Mesenteric fat pad (tissue), 1 donor: ENCODE data around the gene TGFBR3L. TPM values are rescaled to one million over a fixed set of nuclear protein-coding genes. Genes with fewer than 3 reads are reported as not detected.

Experiments used
- DNase-seq: peaks from one replicate; pipeline ENCODE4 v3.0.0-alpha.2; 2020; ENCODE audit warnings: low spot score
- total RNA-seq: library from RNA; stranded (reverse); fragmentation: NEBNext Ultra II Directional; extraction: Animal tissue kit (Norgen Biotek cat#: 25700); gene quantifications from one replicate; pipeline ENCODE4 v1.2.1, GENCODE V29; 2021
- donor health status: DM: yes; HTN: yes; CAD: no.

TGFBR3L gene
- total RNA-seq, 1 donor from 2014 or later, result not detected

DNA sequence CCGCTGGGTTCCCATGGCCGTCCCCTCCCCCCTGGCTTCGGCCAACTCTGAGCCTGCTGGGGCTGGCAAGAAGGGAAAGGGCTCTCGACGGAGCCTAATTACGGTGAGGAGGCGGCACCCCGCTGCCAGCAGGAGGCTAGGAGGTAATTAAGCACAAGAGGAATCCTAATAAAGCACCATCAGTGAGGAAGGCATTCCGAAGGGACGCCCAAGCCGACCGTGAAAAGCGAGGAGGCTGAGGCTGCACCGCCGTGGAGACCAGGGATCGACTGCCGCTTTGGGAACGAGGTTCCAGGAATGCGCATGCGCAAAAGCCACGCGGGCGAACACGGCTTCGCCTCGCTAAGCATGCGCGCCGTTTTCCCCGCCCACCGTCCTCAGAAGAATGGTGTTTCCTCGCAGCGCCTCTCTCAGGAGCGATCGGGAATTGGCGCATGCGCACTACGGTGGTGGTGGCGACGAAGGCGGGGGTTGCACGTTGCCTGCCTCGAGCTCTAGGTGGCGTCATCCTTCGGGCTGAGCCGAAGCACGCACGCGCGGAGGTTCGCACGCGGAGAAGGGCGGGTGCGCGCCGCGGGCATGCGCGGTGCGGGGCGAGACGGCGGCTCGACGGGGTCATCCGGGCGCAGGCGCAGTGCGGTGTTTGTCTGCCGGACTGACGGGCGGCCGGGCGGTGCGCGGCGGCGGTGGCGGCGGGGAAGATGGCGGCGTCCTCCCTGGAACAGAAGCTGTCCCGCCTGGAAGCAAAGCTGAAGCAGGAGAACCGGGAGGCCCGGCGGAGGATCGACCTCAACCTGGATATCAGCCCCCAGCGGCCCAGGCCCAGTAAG is 11.2 kb upstream of the TGFBR3L start, which contains the start of gene MAP2K7:
Gene MAP2K7, plus strand, starts transcription at position 634 of the 830 bp plus-strand sequence. Its CDS starts 68 bp downstream, at position 702.
- peak; percentile 100 for DNase-seq

DNA sequence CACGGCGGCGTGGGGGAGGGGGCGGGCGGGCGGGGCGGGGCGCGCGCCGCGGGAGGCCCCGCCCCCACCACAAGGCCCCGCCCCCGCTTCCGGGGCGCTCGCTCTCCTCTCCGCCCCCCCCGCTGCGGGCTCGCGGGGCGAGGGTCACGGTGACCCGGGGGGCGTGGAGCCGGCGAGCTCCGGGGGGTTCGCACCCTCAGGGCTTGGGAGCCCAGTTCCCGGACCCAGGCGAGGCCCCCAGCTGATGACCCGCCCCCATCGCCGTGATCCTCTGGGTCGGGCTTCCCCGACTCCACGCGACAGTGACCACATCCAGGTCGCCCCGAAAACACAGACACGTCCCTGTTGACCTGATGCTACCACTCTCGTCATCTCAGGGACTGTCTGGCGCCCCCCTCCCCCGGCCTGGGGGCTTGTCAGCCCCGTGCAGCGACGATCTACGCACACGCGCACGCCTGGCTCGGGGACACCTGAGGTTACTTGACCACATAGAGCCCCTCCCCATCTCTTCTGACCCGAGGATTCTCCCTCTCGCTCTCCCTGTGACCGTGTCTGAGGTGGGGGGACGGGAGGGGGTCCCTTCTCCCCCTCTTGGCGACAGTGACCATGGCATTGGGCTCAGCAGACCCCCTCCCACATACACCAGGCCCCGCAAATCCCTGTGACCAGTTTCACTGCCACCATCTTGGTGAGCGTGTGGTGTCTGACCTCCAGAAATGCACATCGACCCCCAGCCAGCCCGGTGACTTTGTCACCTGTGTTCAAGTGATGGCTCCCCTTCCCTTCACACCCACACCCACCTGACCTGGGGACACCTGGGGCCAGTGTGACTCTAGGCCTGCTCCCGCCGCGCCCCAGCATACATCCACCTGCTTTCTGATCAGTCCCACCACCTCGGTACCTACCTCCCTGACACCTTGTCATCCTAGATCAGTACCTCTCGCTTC is 10.3 kb upstream of the TGFBR3L start:
- no peak for DNase-seq

DNA sequence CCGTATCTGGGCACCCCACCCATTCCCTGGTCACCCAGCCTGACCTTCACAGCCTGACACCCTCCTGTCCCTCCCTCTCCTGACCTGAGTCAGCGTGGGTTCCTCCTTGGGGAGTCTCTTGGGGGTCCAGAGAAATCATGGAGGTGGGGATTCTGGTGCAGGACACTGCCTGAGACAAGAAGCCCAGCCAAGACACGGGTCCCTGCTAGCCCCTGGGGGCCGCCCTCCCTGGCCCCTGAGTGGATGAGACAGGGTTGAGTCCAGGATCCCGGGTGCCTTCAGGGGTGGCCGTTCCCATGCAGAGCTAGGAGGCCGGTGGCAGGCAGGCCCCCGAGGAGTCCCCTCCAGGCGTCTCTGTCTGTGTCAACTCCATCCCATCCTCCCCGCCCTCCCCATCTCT is 9.4 kb upstream of the TGFBR3L start:
- DNase-seq, result no peak

DNA sequence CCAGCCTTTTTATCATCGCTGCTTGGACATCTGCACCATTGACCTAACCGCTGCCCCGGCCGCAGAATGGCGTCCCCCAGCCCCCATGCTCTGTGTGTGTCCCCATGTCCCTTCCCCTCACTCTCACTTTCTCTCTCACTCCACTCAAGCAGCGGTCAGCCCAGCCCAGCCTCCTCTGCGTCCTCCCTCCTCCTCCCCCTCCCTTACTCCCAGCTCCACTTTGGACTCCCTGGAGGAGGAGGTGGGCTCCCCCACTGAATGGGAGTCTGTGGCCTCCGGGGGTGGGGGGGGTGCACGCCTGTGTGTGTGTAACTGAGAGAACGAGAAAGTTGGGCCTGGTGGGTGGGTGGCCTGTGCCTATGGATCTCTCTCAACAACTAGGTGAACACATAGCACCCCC is 8.8 kb upstream of the TGFBR3L start:
- no peak for DNase-seq

DNA sequence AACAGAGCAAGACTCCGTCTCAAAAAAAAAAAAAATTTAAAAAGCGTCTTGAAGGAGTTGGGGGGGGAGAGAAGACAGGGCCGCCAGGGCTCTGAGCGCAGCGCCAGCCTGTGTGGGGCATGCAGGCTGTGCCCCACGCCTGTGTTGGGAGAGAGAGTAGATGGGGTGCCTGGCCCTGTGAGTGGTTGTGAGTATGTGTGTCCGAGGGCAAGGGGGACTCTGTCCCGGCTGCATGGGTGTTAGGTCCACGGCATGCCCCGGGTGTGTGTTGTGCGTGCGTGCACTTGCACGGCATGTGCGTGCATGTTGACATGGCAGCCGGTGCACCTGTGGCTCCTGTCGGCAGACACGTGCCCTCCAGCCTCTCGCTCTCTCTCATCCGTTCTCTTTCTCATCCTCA is 7.5 kb upstream of the TGFBR3L start:
- no peak for DNase-seq

DNA sequence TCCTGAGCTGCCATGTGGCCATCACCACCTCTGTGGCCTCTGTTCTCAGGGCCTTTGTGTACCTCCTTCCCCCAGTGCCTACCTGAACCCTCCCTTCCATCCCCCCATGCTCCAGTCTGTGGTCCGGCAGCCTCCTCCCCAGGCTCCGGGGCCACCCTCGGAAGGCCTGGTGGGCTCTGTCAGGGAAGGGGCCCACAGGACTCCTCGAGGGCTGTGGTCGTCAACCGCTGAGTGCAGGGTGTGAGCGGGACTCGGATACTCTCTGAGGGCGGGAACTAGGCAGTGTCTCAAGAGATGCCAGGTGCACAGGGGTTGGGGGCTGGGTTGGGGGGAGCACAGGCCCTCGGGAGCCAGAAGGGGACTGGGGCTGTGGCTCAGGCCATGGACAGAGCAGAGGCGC is 7.1 kb upstream of the TGFBR3L start:
- DNase-seq, result no peak

DNA sequence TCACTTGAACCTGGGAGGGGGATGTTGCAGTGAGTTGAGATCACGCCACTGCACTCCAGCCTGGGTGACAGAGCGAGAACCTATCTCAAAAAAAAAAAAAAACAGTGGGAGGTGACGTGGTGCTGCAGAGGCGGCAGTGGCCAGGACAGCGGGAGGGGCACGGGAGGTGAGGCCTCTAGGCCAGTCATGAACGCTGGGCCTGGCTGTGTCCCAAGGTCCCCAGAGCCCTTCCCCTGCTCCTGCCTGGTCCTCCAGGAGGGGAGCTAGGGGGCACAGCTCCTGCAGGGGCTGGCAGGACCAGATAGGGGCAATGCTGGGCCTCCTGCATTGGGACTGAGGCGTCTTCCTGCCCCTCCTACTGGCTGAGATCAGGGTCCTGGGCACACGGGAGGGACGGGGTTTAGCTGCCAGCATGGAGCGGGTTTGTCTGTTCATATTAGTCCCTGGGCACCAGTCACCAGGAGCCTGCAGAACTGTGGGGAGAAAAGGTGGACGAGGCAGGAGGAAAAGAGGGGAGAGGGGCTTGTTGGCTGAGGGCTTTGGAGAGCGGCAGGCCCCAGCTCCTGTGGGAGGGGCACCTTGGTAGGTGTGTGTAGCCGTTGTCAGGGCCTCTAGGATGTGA is 6.4 kb upstream of the TGFBR3L start:
- DNase-seq, result no peak

DNA sequence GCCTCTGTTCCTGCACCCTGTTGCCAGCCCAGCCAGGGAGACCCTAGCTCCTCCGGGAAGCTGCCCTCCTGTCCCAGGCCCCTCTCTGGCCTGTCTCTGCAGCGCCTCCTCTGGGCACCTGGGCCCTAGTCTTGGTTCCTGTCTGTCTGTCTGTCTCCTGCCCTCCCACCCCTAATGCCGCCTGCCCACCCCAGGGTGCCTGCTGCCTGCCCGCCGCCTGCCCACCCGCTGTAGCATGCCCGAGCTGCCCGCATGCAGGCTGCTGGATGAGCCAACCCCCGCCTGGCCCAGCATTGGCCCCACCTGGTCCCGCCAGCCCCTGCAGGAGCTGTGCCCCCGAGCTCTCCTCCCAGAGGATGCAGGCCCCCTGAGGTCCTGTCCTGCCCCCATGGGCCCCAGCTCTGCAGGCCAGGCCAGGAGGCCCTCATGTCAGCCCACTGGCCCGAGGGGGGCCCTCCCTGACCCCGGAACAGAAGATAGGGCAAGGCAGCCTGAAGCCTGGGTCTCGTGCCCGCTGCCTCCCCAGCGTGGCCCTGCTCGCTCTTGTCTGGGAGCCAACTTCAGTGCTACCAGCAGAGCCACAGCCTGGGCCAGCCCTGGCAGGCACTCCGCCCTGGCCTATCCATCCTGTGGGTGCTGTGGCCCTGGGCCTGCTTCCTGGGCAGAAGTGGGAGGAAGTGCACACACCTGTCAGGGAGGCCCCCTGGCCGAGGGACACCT is 5.7 kb upstream of the TGFBR3L start:
- DNase-seq, result no peak

DNA sequence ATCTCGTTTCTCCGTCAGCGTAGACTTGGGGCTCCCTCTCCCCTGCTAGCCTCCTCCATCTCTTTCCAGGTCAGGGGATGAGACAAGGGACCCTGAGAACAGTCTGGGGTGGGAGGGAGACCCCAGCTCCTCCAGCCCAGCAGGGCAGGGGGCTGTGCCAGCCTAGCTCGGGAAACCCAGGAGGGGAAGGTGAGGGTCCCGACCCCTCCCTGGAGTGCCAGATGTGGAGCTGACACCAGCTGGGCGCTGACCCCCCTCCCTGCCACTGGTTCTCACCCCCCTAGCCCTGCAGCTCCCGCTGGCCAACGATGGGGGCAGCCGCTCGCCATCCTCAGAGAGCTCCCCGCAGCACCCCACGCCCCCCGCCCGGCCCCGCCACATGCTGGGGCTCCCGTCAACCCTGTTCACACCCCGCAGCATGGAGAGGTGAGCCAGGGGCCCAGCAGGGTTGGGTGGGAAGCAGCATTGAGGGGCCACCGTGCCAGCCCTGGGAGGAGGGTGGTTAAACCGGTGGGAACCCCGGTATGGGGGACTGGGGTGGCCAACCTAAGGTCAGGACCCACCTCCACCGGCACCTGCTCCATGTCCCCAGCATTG is 5.1 kb upstream of the TGFBR3L start:
- DNase-seq, result no peak

DNA sequence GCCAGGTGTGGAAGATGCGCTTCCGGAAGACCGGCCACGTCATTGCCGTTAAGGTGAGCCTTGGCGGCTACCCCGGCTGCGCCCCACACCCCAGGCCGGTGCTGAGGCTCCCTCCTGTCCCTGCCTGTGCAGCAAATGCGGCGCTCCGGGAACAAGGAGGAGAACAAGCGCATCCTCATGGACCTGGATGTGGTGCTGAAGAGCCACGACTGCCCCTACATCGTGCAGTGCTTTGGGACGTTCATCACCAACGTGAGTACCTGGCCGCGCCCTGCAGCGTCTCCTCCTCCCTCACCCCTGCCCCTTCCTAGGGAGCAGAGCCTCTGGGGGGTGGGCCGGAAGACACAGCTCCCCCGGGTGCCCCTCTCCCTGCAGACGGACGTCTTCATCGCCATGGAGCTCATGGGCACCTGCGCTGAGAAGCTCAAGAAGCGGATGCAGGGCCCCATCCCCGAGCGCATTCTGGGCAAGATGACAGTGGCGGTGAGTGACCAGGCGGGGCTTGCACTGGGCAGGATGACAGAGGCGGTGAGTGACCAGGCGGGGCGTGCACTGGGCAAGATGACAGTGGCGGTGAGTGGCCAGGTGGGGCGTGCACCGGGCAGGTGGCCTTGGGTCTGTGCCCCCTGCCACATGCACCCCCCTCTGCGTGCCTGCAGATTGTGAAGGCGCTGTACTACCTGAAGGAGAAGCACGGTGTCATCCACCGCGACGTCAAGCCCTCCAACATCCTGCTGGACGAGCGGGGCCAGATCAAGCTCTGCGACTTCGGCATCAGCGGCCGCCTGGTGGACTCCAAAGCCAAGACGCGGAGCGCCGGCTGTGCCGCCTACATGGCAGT is 4.1 kb upstream of the TGFBR3L start:
- DNase-seq, result no peak

DNA sequence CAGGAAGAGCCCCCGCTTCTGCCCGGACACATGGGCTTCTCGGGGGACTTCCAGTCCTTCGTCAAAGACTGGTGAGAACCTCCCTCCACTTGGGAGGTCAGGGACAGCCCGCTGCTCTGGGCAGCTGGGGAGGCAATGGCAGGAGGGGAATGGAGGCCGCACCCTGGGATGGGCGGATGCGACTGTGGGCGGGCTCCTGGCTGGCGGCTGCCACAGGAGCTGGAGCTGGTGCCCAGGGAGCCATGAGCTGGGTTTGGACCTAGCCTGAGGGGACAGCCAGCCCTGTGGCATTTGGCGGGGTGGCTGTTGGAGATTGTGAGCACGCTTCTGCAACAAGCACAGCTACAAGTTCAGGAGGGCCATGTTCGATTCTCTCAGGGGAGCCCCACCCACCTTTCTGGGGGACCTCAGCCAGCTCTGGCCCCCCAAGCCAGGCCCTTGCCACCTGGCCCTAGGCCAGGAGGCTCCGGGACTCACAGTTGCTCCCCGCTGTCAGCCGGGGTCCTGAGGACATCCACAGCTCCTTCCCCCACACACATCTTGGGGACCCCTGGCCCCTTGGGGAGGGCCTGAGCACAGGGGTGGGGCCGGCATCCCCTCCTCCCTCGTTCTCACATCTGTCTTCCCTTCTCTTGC is 3.0 kb upstream of the TGFBR3L start:
- DNase-seq, result no peak

DNA sequence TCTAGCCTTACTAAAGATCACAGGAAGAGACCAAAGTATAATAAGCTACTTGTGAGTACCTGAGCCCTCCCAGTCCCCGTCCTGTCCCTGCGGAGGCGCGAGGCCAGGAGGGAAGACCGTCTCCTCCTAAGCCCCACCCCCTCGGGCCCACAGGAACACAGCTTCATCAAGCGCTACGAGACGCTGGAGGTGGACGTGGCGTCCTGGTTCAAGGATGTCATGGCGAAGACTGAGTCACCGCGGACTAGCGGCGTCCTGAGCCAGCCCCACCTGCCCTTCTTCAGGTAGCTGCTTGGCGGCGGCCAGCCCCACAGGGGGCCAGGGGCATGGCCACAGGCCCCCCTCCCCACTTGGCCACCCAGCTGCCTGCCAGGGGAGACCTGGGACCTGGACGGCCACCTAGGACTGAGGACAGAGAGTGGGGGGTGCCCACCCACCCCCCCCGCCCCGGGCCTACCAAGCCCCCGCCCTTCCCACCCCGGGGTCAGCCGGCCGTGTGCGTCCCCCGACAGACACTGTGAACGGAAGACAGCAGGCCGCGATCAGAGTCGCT is 2.4 kb upstream of the TGFBR3L start:
- no peak for DNase-seq

DNA sequence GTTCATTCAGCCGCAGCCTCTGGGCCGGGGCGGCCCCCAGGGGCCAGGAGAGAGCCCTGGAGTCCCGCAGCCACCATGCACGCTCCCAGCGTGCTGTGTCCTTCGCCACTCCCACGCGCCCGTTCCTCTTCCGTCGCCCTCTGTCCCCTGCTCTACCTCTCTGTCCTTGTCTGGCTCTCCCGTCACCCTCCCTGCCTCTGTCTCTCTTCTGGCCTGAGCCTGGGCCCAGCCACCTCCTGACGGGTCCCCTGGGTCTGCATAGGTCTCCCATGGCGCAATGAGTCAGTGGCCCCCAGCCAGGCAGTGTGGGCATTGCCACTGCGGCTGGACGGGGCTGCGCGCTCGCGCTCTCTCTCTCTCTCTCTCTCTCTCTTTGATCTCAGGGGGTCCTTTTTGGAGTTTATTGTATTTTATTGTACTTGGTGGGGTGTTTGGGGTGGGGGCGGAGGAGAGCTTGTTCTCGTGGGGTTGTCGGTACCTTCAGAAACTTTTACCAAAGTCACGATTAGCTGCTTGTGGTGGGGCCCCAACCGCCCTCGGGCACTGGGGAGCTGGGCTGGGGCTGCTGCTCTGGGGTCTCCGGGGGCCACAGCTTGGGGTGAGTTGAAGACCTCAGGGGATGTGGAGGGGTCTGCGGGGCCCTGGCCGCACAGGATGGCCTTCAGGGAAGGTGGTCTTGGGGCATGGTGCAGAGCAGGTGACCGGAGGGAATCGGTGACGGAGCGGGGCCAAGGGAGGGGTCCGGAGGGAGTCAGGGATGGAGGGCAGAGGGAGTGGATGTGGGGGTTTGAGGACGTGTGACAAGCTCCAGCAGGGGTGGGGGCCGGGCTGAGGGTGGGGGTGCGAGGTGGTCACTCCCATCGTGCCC is 1.7 kb upstream of the TGFBR3L start:
- DNase-seq, result no peak

DNA sequence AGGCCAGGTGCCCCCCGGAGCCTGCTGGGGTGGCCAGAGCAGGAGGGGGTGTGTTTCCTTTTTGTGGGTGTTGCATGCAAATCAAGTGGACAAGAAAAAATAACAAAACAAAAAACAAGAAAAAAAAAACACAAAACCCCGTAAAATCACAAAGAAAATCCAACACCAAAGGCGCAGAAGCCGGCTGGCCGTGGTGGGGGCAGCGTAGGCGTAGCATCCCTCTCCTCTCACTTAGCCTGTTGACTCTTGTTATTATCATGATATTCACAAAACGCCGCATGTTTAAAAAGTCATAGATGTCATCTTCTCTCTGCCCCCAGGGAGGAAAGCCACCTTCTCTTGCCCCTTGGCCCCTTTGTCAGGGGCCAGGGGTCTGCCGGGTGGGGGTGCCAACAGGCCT is 978 bp upstream of the TGFBR3L start:
- DNase-seq, result no peak

DNA sequence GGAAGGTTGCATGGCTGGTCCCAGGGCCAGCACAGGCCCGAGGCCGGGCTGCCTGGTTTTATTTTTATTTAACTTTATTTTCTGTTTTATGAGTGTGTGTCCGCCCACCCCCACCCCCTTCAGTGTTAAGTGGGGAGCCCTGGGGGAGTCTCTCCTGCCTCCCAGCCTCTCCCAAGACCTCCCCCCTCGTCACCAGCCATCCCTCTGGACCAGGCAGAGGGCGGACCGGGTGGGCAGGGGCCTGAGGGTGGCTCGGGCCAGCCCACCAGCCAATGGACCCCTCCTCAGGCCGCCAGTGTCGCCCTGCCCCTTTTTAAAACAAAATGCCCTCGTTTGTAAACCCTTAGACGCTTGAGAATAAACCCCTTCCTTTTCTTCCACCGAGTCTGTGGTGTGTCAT is 531 bp upstream of the TGFBR3L start:
- no peak for DNase-seq

DNA sequence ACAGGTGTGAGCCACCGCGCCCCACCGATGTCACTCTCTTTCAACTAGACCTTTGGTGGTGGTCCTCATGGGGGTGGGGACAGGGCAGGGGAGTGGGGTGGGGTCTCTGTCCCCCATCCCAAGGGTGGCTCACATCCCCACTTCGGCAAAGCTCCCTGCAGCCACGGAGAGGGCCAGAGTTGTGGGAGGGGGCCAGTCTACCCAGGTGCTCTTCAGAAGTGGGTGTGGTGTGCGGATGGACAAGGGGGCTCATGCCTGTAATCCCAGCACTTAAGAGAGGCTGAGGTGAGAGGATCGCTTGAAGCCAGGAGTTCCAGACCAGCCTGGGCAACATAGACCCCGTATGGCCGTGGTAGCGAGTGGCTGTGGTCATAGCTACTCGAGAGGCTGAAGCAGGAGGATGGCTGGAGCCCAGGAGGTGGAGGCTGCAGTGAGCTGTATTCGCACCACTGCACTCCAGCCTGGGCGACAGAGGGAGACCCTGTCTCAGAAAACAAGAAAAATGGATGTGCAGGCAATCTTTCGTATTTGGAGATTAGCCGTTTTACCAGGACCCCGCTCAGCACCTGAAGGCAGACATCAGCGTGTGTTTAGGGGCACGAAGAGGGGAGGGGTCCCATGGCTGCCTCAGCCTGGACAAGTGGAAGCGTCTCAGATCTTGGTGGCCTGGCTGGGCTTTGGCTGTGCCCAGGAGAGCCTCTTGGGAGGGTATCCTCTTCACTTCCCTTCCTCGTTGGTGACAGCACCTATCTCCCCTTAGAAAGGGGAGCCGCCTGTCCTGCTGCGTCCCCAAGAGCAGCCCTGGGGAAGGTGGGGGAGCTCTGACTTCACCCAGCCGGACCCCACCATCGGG is 846 bp downstream of the TGFBR3L start:
- DNase-seq, result no peak
